H9 (cell line): ENCODE data around the gene GDPGP1. TPM values are rescaled to one million over a fixed set of nuclear protein-coding genes. Genes with fewer than 3 reads are reported as not detected.
"Not testable (repeated sequence)": the region's sequence is repeated elsewhere in the genome, so short reads cannot be mapped to it uniquely, and the experiment has no call there.

Source experiments
- DNase-seq: peaks from one replicate; pipeline ENCODE4 v3.0.0-alpha.2; 2017
- H2AFZ ChIP-seq: one replicate; pipeline ENCODE4 v1.6.1; 2013; ENCODE audit warnings: mild to moderate bottlenecking, low read length, control low read depth, moderate library complexity
- H2AK5ac ChIP-seq: 2 replicates; pipeline ENCODE4 v1.6.1; 2013; ENCODE audit warnings: low read length, control low read depth, mixed read lengths; ENCODE audit not compliant: insufficient read length
- H2BK120ac ChIP-seq: one replicate; pipeline ENCODE4 v1.6.1; 2013; ENCODE audit warnings: low read depth, mild to moderate bottlenecking, low read length, control low read depth, inconsistent platforms; ENCODE audit not compliant: poor library complexity, severe bottlenecking
- H2BK12ac ChIP-seq: 2 replicates; pipeline ENCODE4 v1.6.1; 2013; ENCODE audit warnings: low read length, control low read depth, mixed read lengths, low read depth; ENCODE audit not compliant: insufficient read length
- H2BK15ac ChIP-seq: 2 replicates; pipeline ENCODE4 v1.6.1; 2013; ENCODE audit warnings: low read depth, low read length, control low read depth
- H2BK20ac ChIP-seq: one replicate; pipeline ENCODE4 v1.6.1; 2013; ENCODE audit warnings: low read depth, mild to moderate bottlenecking, low read length, control low read depth, inconsistent platforms; ENCODE audit not compliant: poor library complexity, severe bottlenecking
- H2BK5ac ChIP-seq: 2 replicates; pipeline ENCODE4 v1.6.1; 2013; ENCODE audit warnings: low read length, control low read depth, mixed read lengths; ENCODE audit not compliant: insufficient read length
- H3K14ac ChIP-seq: 2 replicates; pipeline ENCODE4 v1.6.1; 2013; ENCODE audit warnings: low read length, control low read depth; ENCODE audit not compliant: insufficient read depth
- H3K18ac ChIP-seq: 2 replicates; pipeline ENCODE4 v1.6.1; 2013; ENCODE audit warnings: low read depth, mild to moderate bottlenecking, mixed read lengths, low read length, control low read depth; ENCODE audit not compliant: insufficient read length
- H3K23ac ChIP-seq: 2 replicates; pipeline ENCODE4 v1.6.1; 2013; ENCODE audit warnings: low read length, control low read depth, mixed read lengths, low read depth; ENCODE audit not compliant: insufficient read length
- H3K23me2 ChIP-seq: 2 replicates; pipeline ENCODE4 v1.6.1; 2013; ENCODE audit warnings: low read depth, mild to moderate bottlenecking, mixed read lengths, low read length, control low read depth; ENCODE audit not compliant: insufficient read length, poor library complexity, severe bottlenecking
- H3K27ac ChIP-seq: 2 replicates; pipeline ENCODE4 v1.5.1; 2013; ENCODE audit warnings: low read length, control low read depth, mixed read lengths, low read depth; ENCODE audit not compliant: insufficient read length
- H3K27me3 ChIP-seq: 2 replicates; pipeline ENCODE4 v1.6.1; 2013; ENCODE audit warnings: low read length, control low read depth, inconsistent platforms; ENCODE audit not compliant: insufficient read depth
- H3K4ac ChIP-seq: 2 replicates; pipeline ENCODE4 v1.6.1; 2013; ENCODE audit warnings: low read depth, mild to moderate bottlenecking, control low read depth, inconsistent platforms, low read length, moderate library complexity
- H3K4me1 ChIP-seq: 2 replicates; pipeline ENCODE4 v1.6.1; 2013; ENCODE audit warnings: low read length, control low read depth, inconsistent platforms; ENCODE audit not compliant: insufficient read depth
- H3K4me2 ChIP-seq: 2 replicates; pipeline ENCODE4 v1.6.1; 2013; ENCODE audit warnings: low read length, control low read depth, mixed read lengths; ENCODE audit not compliant: insufficient read length, insufficient read depth
- H3K56ac ChIP-seq: 2 replicates; pipeline ENCODE4 v1.6.1; 2013; ENCODE audit warnings: low read depth, mild to moderate bottlenecking, mixed read lengths, low read length, control low read depth; ENCODE audit not compliant: insufficient read length
- H3K79me1 ChIP-seq: 2 replicates; pipeline ENCODE4 v1.6.1; 2013; ENCODE audit warnings: low read depth, mild to moderate bottlenecking, moderate library complexity, low read length, control low read depth, inconsistent platforms; ENCODE audit not compliant: insufficient read depth, poor library complexity, severe bottlenecking
- H3K79me2 ChIP-seq: 2 replicates; pipeline ENCODE4 v1.6.1; 2013; ENCODE audit warnings: low read length, control low read depth, inconsistent platforms; ENCODE audit not compliant: insufficient read depth
- H3K9ac ChIP-seq: 2 replicates; pipeline ENCODE4 v1.6.1; 2013; ENCODE audit warnings: low read length, control low read depth, mixed read lengths; ENCODE audit not compliant: insufficient read length; ENCODE audit errors: extremely low read depth
- H3K9me3 ChIP-seq: one replicate; pipeline ENCODE4 v1.6.1; 2013; ENCODE audit warnings: low read depth, low read length, inconsistent platforms; ENCODE audit not compliant: control insufficient read depth
- H3T11ph ChIP-seq: one replicate; pipeline ENCODE4 v1.6.1; 2013; ENCODE audit warnings: mild to moderate bottlenecking, low read length, control low read depth, inconsistent platforms
- H4K20me1 ChIP-seq: one replicate; pipeline ENCODE4 v1.6.1; 2013; ENCODE audit not compliant: control insufficient read depth, insufficient read length, insufficient read depth
- H4K5ac ChIP-seq: 2 replicates; pipeline ENCODE4 v1.6.1; 2013; ENCODE audit warnings: low read depth, mild to moderate bottlenecking, mixed read lengths, low read length, control low read depth; ENCODE audit not compliant: insufficient read length
- H4K8ac ChIP-seq: replicated peaks from 2 replicates; pipeline ENCODE4 v1.6.1; 2013; ENCODE audit warnings: low read length, control low read depth, mixed read lengths, low read depth; ENCODE audit not compliant: insufficient read length
- H4K91ac ChIP-seq: 2 replicates; pipeline ENCODE4 v1.6.1; 2013; ENCODE audit warnings: low read depth, mild to moderate bottlenecking, moderate library complexity, mixed read lengths, low read length, control low read depth; ENCODE audit not compliant: insufficient read length
- H3K27ac Mint-ChIP-seq, 3 experiments: 2 replicates in 2 of 3; 3 replicates in 1 of 3; pipeline ENCODE4 v1.8.0; 2020 to 2021; ENCODE audit warnings: mixed read lengths in 3 of 3, mild to moderate bottlenecking in 1 of 3, moderate library complexity in 1 of 3
- H3K27me3 Mint-ChIP-seq: 2 replicates; pipeline ENCODE4 v1.8.0; 2021; ENCODE audit warnings: low read depth, mild to moderate bottlenecking, moderate library complexity, mixed read lengths
- H3K36me3 Mint-ChIP-seq, 3 experiments: 2 replicates in 2 of 3; 3 replicates in 1 of 3; pipeline ENCODE4 v1.8.0; 2020 to 2021; ENCODE audit warnings: low read depth in 3 of 3, mixed read lengths in 3 of 3; ENCODE audit not compliant: insufficient read depth in 1 of 3
- H3K4me1 Mint-ChIP-seq, 2 experiments: 2 replicates each; pipeline ENCODE4 v1.8.0; 2020; ENCODE audit warnings: mixed read lengths in 2 of 2
- H3K4me3 Mint-ChIP-seq, 2 experiments: 2 replicates in 1 of 2; 3 replicates in 1 of 2; pipeline ENCODE4 v1.8.0; 2020 to 2021; ENCODE audit warnings: mild to moderate bottlenecking in 2 of 2, mixed read lengths in 2 of 2, moderate library complexity in 1 of 2
- H3K9me3 Mint-ChIP-seq, 2 experiments: 2 replicates in 1 of 2; 3 replicates in 1 of 2; pipeline ENCODE4 v1.8.0; 2020; ENCODE audit warnings: mild to moderate bottlenecking in 2 of 2, mixed read lengths in 2 of 2, moderate library complexity in 1 of 2
- CTCF ChIP-seq: fragments of 200-600 bp; sonication (generic); conservative IDR thresholded peaks from 3 replicates; pipeline ENCODE4 v1.8.0; 2021; ENCODE audit warnings: antibody characterized with exemption, mild to moderate bottlenecking
- WGBS: extraction: QIAGEN DNeasy Blood & Tissue Kit; methylation state at CpG from one replicate; pipeline ENCODE4 v1.1.7; 2013; ENCODE audit warnings: missing lambda C conversion rate, low lambda C conversion rate, mixed read lengths; ENCODE audit not compliant: insufficient read length; ENCODE audit errors: extremely low coverage; 5-methylcytosine and 5-hydroxymethylcytosine counted together
- total RNA-seq: library from RNA; stranded (reverse); gene quantifications from 2 replicates; pipeline ENCODE4 v1.2.1, GENCODE V29; 2021

Gene GDPGP1
- total RNA-seq, 1 experiment from 2014 or later = 6.7 TPM

- no peaks in the 10 kb centered on the region for H3K9me3 ChIP-seq
- H2BK5ac ChIP-seq = no peak overlapping the region
- no peak overlapping the region for H2BK120ac ChIP-seq
- H4K20me1 ChIP-seq = no peaks in the 10 kb centered on the region
- H3K9me3 Mint-ChIP-seq = no peaks in the 10 kb centered on the region
- H3K23me2 ChIP-seq = no peaks in the 10 kb centered on the region
- no peaks in the 10 kb centered on the region for H3K36me3 Mint-ChIP-seq
- H3K4me3 Mint-ChIP-seq = no peak overlapping the region
- no peaks in the 10 kb centered on the region for H3K79me2 ChIP-seq
- no peak overlapping the region for H2AK5ac ChIP-seq
- H3K9ac ChIP-seq = no peak overlapping the region
- H3K27ac ChIP-seq = no peak overlapping the region
- no peak overlapping the region for H3K56ac ChIP-seq
- H2BK15ac ChIP-seq = no peak overlapping the region
- H2BK12ac ChIP-seq = no peak overlapping the region
- H3K27ac Mint-ChIP-seq = no peak overlapping the region
- H2BK20ac ChIP-seq = no peak overlapping the region
- no peak overlapping the region for H4K91ac ChIP-seq
- H3T11ph ChIP-seq = no peak overlapping the region
- no peak for TF ChIP-seq CTCF
- no peaks in the 10 kb centered on the region for H3K79me1 ChIP-seq
- no peak overlapping the region for H3K14ac ChIP-seq
- peaks cover 2% of the 10 kb centered on the region for H3K27me3 Mint-ChIP-seq
- DNase-seq = no peak
- WGBS = no CpG with 5 or more reads among the region's 5 CpGs
- H3K4me1 Mint-ChIP-seq = peaks cover 13 to 14% of the 10 kb centered on the region in 2 experiments; a peak in 3 of 4 replicates
- no peaks in the 10 kb centered on the region for H3K27me3 ChIP-seq
- H4K8ac ChIP-seq = no peak overlapping the region
- H3K4me2 ChIP-seq = no peak overlapping the region
- no peak overlapping the region for H3K4ac ChIP-seq
- no peaks in the 10 kb centered on the region for H3K4me1 ChIP-seq
- H4K5ac ChIP-seq = no peak overlapping the region
- no peak overlapping the region for H3K23ac ChIP-seq
- H2AFZ ChIP-seq = no peak overlapping the region
- no peak overlapping the region for H3K18ac ChIP-seq
Observed at GRCh38 chr15:90259524-90259923, 25.5 kb downstream of the GDPGP1 start.

- not testable (repeated sequence) for DNase-seq, H3K56ac ChIP-seq, H2BK15ac ChIP-seq, H4K91ac ChIP-seq, H3K27ac ChIP-seq, H2BK12ac ChIP-seq, H2AK5ac ChIP-seq, H3K4me2 ChIP-seq, H3K9ac ChIP-seq, H2BK5ac ChIP-seq, H3K79me1 ChIP-seq, H3T11ph ChIP-seq, H3K4me3 Mint-ChIP-seq, H3K27ac Mint-ChIP-seq, H4K20me1 ChIP-seq, H3K14ac ChIP-seq, H3K9me3 Mint-ChIP-seq, H2BK120ac ChIP-seq, H3K4ac ChIP-seq, H3K4me1 ChIP-seq, H3K18ac ChIP-seq, H3K23ac ChIP-seq, H3K27me3 Mint-ChIP-seq, H3K79me2 ChIP-seq, H2BK20ac ChIP-seq, H2AFZ ChIP-seq, H4K8ac ChIP-seq, H3K36me3 Mint-ChIP-seq, H3K23me2 ChIP-seq, H4K5ac ChIP-seq, H3K27me3 ChIP-seq, H3K9me3 ChIP-seq
- no CpG with 5 or more reads among the region's 6 CpGs for WGBS
- H3K4me1 Mint-ChIP-seq = peaks cover 11% of the 10 kb centered on the region in 2 experiments
Observed at GRCh38 chr15:90260731-90261130, 26.7 kb downstream of the GDPGP1 start.
